Midbrain (tissue), 1 donor: ENCODE results near the gene ARID1B.

Experiments used
- DNase-seq: peaks from one replicate; lab custom pipeline; 2025; lab: John Stamatoyannopoulos, UW

Gene ARID1B

DNA sequence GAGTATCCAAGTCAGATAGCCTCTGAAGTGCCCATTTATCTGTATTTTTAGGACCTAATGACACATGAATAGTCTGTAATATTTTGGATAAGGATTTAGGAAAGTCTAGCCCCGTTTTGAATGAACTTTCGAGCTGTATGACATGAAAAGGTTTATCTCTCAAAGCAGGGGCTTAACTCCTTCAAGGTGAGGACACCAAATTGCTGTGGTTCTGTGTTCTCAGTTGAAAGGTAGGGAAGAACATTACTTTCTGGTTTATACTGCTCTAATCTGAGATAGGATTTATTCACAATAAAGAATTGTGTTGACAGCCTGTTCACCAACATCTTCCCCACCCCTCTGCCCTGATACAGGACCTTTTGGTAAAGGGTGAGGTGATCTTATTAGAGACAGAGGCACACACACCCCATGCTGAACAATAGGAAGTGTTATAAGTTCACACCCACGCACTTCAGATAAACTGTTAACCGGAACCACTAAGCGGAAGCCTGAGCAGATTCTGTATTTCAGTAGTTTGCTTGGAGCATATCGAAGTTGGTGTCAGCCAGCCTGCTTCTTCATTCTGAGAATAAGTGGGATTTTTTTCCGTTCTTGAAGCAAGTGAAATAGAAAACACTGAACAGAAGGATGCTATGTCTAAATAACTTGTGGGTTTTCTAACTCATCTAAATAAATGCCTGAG, 322.9 kb downstream of the ARID1B start:
- DNase-seq: no peak

DNA sequence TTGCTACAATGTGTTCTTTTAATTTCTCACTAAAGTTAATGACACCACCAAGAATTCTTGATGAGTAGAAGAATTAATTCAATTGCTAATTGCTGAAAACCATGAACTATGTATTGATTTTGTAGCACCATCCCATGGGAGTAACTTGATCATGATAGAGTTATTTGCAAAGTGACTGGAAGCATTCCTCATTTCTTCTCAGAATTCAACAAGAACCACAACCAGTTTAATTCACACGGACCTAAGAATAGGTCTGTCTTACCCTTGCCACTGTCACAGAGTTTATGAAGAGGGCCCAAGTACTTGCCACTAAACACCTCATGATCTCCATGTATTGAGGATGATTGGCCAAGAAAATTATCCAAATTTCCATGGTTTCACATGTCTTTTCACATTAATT, 324.0 kb downstream of the ARID1B start:
- DNase-seq: no peak

DNA sequence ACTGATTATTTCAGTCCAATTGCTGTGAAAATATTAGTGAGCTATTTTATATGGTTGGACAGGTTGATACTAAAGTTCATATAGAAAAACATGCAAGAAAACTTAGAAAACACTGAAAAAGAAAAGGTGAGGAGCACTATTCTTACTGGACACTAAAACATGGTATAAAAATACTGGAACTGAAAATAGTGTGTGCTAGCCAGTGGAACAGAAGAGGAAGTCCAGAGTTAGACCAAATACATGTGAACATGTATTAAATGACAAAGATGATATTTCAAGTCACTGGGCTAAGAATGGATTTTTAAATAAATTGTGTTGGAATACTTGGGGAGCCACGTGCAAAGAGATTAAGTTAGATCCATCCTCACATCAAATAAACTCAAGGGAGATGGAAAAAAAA, 327.6 kb downstream of the ARID1B start:
- DNase-seq: no peak

DNA sequence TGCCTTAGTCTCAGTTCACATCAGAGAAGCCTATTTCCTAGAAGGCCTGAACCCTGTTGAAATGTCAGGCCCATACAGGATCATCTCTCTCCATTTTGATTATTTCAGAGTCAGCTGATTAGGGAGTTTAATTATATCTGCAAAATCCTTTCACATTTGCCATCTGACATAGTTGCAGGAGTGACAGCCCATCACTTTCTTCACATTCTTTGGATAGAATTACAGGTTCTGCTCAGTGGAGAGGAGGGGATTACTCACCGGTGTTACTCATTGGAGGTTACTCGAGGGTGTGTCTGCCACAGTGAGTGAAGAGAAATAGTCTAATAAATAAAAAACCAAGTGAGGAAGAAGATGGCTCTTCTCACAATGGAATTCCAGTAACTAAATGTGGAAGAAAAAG, 329.3 kb downstream of the ARID1B start:
- no peak for DNase-seq

DNA sequence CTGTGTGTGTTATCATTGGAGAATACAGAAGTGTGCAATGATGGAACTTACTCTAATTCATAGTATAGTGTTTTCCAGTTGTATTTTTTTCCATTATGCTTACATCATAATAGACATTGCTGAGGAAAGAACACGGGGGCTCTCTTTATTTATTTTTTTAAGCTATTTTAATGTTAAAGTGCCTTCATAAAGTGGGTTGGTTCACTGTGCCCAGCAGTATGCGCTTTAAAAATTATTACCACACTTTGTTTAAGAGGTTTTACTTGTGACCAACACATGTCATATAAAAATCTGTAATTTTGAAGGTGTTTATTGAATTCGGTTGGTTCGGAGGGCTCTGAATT, 330.4 kb downstream of the ARID1B start:
- DNase-seq: no peak

DNA sequence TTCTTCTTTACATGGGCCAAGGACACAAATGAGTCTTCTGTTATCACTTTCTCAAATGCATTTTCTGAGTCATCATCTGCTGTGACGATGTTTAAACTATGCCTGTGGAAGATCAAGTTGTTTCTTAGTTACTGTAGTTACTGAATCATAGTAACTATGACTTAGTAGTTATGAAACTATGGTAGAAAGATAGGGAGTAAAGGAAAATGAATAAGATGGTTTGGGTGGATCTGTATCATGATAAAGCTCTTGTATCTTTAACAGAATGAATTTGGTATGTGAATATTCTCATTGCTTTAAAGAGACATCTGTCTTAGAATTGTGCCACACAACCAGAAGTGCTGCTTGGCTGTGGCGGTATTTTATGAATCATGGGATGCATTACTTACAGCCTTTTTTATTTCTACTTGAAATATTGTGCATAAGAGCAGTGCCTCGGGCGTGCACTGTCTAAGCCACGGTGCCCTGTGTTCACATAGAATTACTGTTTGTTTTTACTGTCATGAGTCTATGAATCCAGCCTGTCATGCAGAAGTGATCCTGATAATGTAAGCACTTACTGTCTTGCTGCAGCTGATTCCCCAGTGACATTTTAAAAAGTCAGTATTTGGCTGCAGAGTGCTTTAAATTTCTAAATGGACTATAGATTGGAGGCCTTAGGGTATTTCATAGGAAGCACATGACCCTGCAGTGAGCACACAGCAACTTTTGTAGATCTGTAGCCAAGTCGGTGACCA, 330.9 kb downstream of the ARID1B start:
- no peak for DNase-seq

DNA sequence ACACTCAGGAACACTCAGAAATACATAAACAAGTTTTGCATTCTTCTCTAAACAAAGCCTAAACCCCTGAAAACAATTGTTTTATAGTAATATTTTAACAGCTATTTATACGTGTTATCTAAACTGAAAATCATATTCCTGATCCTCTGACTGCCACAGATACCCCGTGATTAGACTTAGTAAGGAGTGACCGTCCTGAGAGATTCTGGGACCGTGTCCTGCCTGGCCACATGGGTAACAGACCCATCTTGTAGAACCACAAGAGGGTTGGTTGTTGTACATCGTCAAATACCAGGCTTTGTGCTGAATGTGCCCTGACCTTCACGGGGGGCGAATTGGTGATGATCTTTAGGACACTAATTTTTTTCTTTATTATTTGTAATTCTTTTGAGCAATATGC, 331.7 kb downstream of the ARID1B start:
- DNase-seq: no peak

DNA sequence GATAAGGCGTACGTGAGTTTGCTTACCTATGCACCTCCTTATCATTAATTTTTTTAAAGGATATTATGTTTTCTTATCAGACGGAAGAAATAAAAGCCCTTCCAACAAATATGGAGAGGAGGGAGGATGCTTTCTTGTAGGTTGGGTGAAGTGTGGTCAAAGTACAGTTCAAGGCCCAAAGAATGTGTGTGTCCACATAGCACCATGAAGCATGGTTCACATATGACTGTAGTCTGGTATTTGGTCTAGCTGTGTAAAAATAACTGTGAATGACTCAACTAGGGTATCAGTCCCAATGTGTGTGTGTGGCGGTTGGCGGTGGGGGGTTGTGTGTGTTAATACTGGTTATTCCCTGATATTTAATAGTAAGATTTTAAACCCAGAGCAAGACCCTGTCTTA, 333.4 kb downstream of the ARID1B start:
- DNase-seq: no peak

DNA sequence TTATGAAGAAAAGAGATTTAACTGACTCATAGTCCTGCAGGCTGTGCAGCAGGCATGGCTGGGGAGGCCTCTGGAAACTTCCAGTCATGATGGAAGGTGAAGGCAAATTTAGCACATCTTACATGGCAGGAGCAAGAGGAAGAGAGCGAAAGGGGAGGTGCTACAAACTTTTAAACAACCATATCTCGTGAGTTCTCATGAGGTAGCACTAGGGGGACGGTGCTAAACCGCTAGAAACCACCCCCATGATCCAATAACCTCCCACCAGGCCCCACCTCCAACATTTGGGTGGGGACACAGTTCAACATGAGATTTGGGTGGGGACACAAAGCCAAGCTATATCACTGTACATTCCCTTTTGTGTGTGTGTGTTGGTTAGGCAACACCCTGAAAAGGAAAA, 336.2 kb downstream of the ARID1B start:
- DNase-seq: no peak

DNA sequence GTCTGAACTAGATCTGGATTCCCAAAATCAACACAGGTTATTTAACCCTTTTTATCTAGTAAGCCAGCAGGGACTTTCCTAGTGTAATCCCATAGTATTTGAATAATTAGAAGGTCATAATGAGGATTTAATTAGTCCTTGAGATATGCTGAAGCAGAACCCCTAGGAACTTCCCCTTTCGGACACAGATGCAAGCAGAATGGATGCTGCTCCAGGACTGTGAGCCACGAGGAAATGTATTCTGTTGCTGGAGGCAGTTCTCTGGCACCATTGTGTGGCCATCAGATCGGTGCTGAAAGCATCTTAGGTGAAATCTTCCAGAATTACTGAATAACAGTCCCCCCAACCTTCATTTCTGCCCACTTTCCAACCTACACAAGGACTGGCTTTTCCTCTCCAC, 339.2 kb downstream of the ARID1B start:
- no peak for DNase-seq

DNA sequence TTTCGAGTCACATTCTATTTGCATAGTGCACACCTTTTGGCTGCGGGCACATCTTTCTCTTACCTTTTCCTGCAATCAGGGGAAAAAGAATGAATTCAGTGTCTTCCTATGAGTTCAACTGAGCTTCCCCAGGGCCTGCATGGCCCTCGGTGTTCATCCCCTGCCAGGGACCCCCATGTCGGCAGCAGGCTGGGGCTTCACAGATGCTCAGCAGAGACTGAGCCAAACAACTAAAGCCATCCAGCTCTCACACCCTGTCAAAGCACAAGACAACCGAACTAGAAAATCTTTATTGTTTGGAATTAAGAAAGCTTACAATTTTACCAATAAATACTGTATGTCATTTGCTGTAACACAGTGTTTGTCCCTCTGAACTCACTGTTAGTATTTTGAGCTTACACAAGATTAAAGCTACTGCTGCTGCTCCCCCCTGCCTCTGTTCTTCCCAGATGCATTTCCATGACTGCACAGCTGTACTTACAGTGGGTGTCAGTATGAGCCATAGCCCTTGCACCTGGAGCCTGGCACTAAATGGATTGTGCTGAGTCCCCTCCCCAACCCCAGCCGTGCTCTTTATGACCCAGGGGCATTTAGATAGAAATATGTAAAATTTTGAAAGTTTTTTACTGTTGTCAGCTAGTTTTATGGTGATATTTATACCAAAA, 340.4 kb downstream of the ARID1B start:
- DNase-seq: no peak

DNA sequence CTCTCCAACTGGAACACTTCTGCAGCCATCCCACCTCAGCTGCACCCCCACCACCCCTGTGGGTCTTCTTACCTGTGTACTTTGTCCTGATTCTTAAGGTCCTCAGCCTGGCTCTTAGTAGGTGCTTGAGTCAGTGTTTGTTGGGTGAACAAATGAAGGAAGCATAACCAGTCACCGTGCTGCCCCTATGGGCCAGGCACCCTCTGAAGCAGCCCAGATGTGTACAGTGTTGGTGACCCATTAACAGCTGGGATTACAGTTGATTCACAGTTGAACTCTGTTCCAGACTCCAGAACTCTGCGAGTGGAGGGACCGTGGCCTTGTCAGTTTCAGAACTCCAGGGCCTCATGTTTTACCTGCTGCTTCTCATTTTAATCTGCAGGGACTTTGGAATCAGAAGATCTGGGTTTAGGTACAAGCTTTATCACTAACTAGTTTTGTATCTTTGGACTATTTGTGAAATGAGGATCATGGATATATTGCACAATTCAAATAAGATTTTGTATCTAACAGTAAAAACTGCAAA, 342.4 kb downstream of the ARID1B start:
- no peak for DNase-seq

DNA sequence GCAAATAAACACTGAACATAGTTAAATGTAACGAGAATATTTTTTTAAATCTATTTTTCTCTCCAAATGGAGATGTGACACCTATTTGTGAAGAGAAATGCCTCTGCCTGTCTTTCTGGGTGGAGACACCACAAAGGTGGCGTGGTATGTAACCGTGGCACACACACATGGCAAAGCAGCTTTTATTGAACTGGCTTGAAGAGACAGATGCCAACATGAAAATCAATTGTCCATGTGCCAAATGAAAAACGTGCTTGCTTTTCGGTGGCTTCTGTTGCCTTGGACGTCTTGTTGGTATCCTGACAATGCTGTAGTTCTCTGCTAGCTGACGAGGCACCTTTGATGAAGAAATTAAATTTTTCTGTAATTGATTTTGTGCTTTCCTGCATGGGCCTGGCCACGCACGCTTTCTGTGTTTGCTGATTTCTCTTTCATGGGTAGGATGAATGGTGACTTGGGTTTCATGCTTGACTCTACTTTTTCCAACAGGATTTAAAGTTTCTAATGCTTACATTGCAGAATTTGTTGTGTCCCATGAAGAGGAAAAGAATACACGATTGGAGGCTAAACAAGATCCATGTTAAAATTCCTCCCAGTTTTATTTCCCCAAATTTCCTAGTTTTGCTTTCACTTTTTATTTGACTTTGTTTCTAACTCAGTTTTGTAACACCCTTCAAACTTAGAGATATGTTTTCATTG, 343.5 kb downstream of the ARID1B start:
- DNase-seq: no peak

DNA sequence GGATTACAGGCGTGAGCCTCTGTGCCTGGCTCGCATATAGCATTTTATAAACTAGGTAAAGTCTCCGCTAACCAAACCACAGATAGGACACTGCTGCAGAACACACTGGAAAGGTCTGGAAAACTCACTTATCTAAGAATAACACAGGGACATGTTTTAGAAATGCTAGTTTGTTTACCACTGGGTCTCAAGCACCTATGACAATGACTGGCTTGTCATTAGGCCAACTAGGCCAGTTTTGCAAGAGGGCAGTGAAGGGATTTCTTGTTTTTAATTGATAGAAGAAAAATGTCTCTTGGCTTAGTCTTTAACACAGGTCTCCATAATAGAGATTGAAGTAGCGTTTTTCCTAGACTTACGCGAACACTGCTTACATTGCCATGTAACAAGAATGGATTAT, 344.7 kb downstream of the ARID1B start:
- no peak for DNase-seq

DNA sequence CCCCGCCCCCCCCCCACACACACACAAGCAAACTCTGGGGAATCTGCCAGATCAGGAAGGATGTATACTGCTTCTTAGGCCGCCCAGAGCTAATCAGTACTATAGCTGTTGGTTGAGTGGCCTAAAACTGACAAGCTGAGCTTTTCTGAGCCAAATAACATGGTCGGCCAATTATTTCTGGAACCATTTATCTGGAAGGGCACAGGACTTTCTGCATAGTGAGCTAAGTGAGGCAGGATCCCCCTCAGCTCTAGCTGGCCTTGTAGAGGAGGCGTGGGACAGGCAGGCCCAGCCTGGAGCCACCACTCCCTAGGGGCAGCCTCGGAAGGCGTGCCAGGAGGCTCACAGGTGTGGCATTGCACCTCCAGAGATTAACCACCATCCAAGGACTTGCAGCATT, 346.1 kb downstream of the ARID1B start:
- DNase-seq: no peak

DNA sequence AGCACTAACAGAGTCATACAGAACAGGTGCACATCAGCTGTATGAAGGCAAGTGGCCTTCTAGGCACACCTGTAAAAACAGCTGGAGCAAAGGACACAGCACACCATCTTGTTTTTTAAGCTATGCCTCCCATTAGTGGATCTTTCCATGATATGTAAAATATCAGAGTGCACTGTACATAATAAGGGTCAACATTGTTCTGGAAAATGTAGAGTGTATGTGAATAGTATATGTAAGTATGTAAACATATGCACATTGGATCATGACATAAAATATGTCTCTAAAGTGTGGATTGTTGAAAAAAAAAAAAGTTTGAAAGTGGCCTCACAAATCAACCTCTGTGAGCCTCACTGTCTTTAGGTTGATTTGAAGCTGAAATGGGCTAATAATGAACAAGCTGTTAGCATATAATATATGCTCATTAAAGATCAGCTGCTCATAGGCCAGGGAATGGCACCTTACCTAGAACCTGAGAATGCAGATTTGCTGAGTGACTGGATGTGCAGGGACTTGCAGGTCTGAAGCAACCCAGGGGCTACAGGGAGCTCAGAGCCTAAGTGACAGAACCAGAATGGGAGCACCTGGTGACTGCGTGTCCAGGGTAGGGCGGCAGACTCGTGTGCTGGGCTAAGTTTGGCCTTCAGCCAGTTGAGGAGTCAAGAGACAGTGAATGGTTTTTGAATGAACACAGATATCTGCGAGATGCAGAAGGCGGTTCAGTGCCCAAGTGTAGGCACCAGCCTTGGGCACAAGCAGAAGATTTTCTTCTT, 347.5 kb downstream of the ARID1B start:
- no peak for DNase-seq

DNA sequence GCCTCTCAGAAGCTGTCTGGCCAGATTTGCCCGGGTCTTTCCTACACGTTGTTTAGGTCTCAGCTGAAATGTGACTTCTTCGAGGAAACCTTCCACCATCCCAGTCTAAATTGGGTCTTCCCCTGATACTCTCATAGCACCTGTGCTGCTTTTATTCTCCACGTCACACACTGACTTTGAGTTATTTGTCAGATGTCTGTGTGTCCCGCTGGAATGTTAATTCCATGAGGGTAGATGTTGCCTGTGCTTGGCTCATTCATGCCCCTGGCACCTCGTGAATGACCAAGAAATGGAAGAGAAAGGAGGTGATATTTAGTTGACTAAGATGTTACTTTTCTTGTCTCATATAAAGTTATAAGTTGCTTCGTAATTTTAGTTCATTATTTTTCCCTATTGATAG, 348.4 kb downstream of the ARID1B start:
- DNase-seq: no peak

DNA sequence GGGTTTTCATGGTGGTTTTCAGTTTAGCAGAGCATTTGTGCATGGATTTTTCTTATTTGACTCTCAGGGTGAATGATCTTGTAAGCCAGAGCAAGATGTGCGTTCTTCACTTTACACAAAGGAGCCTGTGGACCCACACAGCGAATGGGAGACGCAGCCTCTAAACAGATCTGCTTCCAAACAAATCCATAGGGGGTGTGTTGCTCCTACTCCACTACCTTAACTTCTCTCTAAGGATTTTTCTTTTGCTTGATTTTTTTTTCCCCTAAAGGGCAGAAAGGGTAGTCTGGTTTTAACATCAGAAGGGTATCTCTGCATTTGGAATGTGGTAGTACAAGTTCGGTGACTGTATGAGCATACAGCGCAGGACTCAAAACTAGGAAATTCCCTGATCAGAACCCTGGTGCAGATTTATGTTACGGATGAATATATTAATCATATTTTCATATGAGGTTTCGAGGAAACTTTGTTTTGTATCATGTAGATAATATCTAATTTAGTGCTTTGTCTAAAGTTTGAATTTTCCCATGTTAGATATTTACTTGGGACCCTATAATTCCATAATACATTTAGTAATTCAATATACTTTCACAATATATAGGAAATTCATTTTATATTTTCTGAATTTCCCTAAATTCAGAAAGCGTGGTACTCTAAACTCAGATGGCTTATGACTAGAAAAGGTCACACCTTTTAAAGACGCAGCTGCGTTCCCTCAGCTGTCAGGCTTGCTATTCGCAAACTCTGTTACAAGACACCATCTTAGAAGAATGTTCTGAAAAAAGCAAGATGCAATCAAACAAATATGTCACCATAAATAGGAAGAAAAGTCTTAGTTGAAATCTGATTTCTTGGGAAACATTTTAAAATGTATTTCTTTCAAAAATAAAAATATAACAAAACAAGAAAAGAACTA, 349.3 kb downstream of the ARID1B start:
- DNase-seq: no peak

DNA sequence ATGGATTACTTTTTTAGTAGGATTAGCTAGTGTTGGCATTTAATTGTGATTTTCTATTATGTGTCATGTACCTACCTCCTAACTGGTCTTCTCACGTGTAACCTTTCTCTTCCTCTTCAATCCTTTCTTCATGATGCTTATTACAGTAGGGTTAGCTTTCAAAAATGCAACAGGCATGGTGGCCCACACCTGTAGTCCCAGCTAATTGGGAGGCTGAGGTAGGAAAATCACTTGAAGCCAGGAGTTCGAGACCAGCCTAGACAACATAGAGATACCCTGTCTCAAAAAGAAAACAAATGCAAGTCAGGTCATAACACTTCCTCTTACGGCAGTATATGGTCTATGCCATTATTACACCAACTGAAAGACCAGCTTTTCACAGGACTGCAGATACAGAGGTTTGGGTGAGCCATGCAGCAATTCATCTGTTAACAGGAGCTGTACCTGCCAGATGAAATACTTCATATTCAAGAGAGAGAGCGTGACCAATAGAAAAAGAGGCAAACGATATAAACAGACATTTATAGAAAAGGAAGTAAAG, 351.1 kb downstream of the ARID1B start:
- no peak for DNase-seq

DNA sequence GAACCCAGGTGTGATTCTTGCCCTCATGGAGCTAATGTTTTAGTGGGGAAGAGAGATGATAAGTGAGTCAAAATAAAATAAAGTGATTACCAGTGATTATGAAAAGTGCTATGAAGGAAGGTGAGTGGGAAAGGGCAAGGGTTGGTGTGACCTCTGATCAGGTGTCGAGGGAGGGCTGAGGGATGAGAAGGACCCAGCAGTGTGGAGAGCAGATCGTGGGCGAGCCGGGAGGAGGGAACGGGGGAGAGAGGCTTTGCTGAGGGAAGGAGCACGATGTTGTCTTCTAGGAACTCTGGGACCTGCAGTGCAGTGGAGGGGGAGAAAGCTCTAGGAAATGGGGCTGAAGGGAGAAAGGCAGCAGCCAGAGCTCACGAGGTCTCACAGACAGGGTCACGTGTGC, 354.1 kb downstream of the ARID1B start:
- no peak for DNase-seq
